ENCODE data around the gene CD59. TPM values are rescaled to one million over a fixed set of nuclear protein-coding genes. Genes with fewer than 3 reads are reported as not detected.
A peak's percentile ranks its signal among the peaks of the same experiment; 100 is the strongest.
"Not testable (repeated sequence)": the region's sequence is repeated elsewhere in the genome, so short reads cannot be mapped to it uniquely, and the experiment has no call there.

Gene CD59
- total and polyA plus RNA-seq, 5 donors = 245 to 780 (median 661) TPM

- DNase-seq = no peak
- Histone ChIP-seq H3K27ac (ENCODE audit: low read length) (no peak overlapping the region), H3K27me3 (ENCODE audit: control insufficient read depth, insufficient read depth) (no peaks in the 10 kb centered on the region), H3K4me3 (ENCODE audit: low read length) (no peak overlapping the region), H3K9me3 (ENCODE audit: control insufficient read depth, low read length) (no peaks in the 10 kb centered on the region), H3K4me1 (ENCODE audit: control insufficient read depth, insufficient read depth, low read length) (peaks cover 10% of the 10 kb centered on the region)
- intact Hi-C loops (cut with DNase I) = no loop called here
- 75% methylated on average over 4 of the region's 4 CpGs for WGBS
- no peak for ATAC-seq
Observed at GRCh38 chr11:33713856-33714398, 22.3 kb downstream of the CD59 start.

DNA sequence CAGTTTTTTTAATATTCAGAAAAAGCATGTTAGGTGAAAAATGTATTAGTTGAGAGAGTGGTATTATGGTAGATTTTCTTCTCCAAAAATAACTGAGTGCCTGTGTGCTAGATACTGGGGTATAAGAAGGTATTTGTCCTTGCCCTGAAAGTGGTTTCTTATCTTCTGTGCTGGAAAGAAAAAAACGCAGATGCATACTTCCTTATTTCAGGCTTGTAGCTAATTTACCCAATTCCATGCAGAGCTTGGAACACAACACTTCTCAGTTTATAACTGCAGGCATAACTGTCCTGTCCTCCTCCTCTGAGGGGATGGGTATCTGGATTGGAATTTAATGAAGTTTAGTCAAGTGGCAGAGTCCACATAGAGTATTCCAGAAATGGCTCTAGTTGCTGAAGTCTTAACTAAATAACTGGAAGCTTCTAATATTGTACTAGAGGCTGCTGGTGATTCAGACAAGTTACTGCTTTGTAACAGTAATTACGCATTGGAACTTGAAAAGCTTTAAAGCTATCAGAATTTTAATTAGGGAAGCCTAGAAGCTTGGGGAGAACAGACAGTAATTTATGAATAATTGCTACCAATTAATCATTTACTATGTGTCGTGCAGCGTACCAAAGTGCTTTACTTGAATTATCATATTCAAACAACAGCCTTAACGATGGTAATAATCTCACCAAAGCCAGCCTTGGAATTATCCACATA lies 22.9 kb downstream of the CD59 start:
- intact Hi-C loops (cut with DNase I) = no loop called here
- H3K4me3 ChIP-seq (ENCODE audit: low read length) = no peak overlapping the region
- WGBS = 76% methylated on average over 5 of the region's 5 CpGs
- H3K27me3 ChIP-seq (ENCODE audit: control insufficient read depth, insufficient read depth) = no peaks in the 10 kb centered on the region
- H3K27ac ChIP-seq (ENCODE audit: low read length) = no peak overlapping the region
- H3K9me3 ChIP-seq (ENCODE audit: control insufficient read depth, low read length) = no peaks in the 10 kb centered on the region
- H3K4me1 ChIP-seq (ENCODE audit: control insufficient read depth, insufficient read depth, low read length) = peaks cover 10% of the 10 kb centered on the region
- DNase-seq (no peak), ATAC-seq (no peak)

- H3K27me3 ChIP-seq (ENCODE audit: control insufficient read depth, insufficient read depth) = no peaks in the 10 kb centered on the region
- H3K9me3 ChIP-seq (ENCODE audit: control insufficient read depth, low read length) = no peaks in the 10 kb centered on the region
- no peak for ATAC-seq
- intact Hi-C loops (cut with DNase I) = no loop called here
- DNase-seq = no peak
- H3K4me3 ChIP-seq (ENCODE audit: low read length) = no peak overlapping the region
- 86% methylated on average over 3 of the region's 3 CpGs for WGBS
- no peak overlapping the region for H3K27ac ChIP-seq (ENCODE audit: low read length)
- H3K4me1 ChIP-seq (ENCODE audit: control insufficient read depth, insufficient read depth, low read length) = peaks cover 14% of the 10 kb centered on the region
Observed at GRCh38 chr11:33712436-33712835, 23.8 kb downstream of the CD59 start.

DNA sequence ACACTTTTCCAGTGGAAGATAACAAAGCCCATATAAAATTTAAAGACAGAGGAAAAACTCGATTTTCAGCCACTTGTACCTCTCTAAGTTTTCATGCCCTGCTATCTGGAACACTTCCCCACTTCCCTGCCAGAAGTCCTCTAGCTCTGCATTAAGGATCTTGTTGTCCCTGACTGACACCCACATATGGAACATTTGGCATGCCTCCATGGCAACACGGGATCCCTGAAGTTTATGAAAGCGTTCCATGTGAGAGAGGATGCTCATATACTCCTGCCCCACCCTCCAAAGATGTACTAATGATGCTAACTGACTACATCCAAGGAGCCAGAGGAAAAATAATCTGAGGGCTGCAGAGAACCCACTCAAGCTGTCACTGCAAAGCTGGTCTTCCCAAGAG lies 26.8 kb downstream of the CD59 start:
- intact Hi-C loops (cut with DNase I) = no loop called here
- no peaks in the 10 kb centered on the region for H3K27me3 ChIP-seq (ENCODE audit: control insufficient read depth, insufficient read depth)
- peak in 1 of 2 donors; percentile 25 for ATAC-seq
- no peak overlapping the region for H3K4me3 ChIP-seq (ENCODE audit: low read length)
- peaks cover 23% of the 10 kb centered on the region for H3K4me1 ChIP-seq (ENCODE audit: control insufficient read depth, insufficient read depth, low read length)
- H3K9me3 ChIP-seq (ENCODE audit: control insufficient read depth, low read length) = no peaks in the 10 kb centered on the region
- WGBS = 19% methylated on average over 3 of the region's 3 CpGs
- DNase-seq = no peak
- no peak overlapping the region for H3K27ac ChIP-seq (ENCODE audit: low read length)

GRCh38 chr11:33708985-33709384 lies 27.2 kb downstream of the CD59 start:
- Histone ChIP-seq H3K27me3 (ENCODE audit: control insufficient read depth, insufficient read depth) (no peaks in the 10 kb centered on the region), H3K9me3 (ENCODE audit: control insufficient read depth, low read length) (no peaks in the 10 kb centered on the region), H3K4me1 (ENCODE audit: control insufficient read depth, insufficient read depth, low read length) (peaks cover 26% of the 10 kb centered on the region), H3K4me3 (ENCODE audit: low read length) (no peak overlapping the region), H3K27ac (ENCODE audit: low read length) (no peak overlapping the region)
- ATAC-seq (no peak), DNase-seq (no peak)
- 82% methylated on average over 1 of the region's 1 CpG for WGBS
- intact Hi-C loops (cut with DNase I) = no loop called here

DNA sequence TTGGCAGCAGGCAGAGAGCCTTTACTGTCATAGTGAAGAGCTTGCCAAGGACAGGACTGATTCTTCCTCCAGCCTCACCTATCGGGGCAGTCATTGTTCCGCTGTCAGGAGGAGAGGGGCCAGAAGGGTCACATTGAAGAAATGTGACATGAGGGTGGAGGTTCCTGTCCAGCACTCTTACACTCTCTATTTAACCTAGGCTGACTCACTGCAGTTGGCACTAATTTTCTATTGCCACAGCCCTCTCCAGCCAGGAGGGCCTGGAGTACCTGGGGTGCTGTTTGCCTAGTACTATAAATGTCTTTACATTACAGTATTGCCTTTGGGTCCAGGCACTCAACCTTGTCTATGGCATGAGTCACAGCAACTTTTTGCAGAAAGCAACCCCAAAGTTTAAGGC lies 28.4 kb downstream of the CD59 start:
- Histone ChIP-seq H3K4me1 (ENCODE audit: control insufficient read depth, insufficient read depth, low read length) (peaks cover 34% of the 10 kb centered on the region), H3K27ac (ENCODE audit: low read length) (peak overlapping the region; percentile 69)
- ATAC-seq = peak; percentile 53 to 66
- WGBS = 51% methylated on average over 2 of the region's 2 CpGs
- intact Hi-C loops (cut with DNase I); H3K27me3 ChIP-seq (ENCODE audit: control insufficient read depth, insufficient read depth); H3K9me3 ChIP-seq (ENCODE audit: control insufficient read depth, low read length); H3K4me3 ChIP-seq (ENCODE audit: low read length); DNase-seq: not testable (repeated sequence)

- Histone ChIP-seq H3K27ac (ENCODE audit: low read length) (peak overlapping the region; percentile 70), H3K27me3 (ENCODE audit: control insufficient read depth, insufficient read depth) (no peaks in the 10 kb centered on the region), H3K4me1 (ENCODE audit: control insufficient read depth, insufficient read depth, low read length) (peaks cover 34% of the 10 kb centered on the region), H3K9me3 (ENCODE audit: control insufficient read depth, low read length) (no peaks in the 10 kb centered on the region), H3K4me3 (ENCODE audit: low read length) (no peak overlapping the region)
- ATAC-seq (no peak), DNase-seq (no peak)
- WGBS = 71% methylated on average over 2 of the region's 2 CpGs
- intact Hi-C loops (cut with DNase I) = no loop called here
Observed at GRCh38 chr11:33706966-33707365, 29.3 kb downstream of the CD59 start.

GRCh38 chr11:33706546-33706945 lies 29.7 kb downstream of the CD59 start:
- H3K9me3 ChIP-seq (ENCODE audit: control insufficient read depth, low read length) = no peaks in the 10 kb centered on the region
- peaks cover 34% of the 10 kb centered on the region for H3K4me1 ChIP-seq (ENCODE audit: control insufficient read depth, insufficient read depth, low read length)
- H3K27ac ChIP-seq (ENCODE audit: low read length) = peak overlapping the region; percentile 70
- no peak for DNase-seq
- intact Hi-C loops (cut with DNase I) = no loop called here
- no peak for ATAC-seq
- no peaks in the 10 kb centered on the region for H3K27me3 ChIP-seq (ENCODE audit: control insufficient read depth, insufficient read depth)
- no peak overlapping the region for H3K4me3 ChIP-seq (ENCODE audit: low read length)
- WGBS = 43% methylated on average over 2 of the region's 2 CpGs

GRCh38 chr11:33704240-33705002 lies 31.8 kb downstream of the CD59 start:
- H3K4me1 ChIP-seq (ENCODE audit: control insufficient read depth, insufficient read depth, low read length) = peaks cover 30% of the 10 kb centered on the region
- peak overlapping the region; percentile 94 for H3K27ac ChIP-seq (ENCODE audit: low read length)
- no peak overlapping the region for H3K4me3 ChIP-seq (ENCODE audit: low read length)
- no peak for ATAC-seq
- no peak for DNase-seq
- H3K9me3 ChIP-seq (ENCODE audit: control insufficient read depth, low read length) = no peaks in the 10 kb centered on the region
- intact Hi-C loops (cut with DNase I) = no loop called here
- H3K27me3 ChIP-seq (ENCODE audit: control insufficient read depth, insufficient read depth) = no peaks in the 10 kb centered on the region
- 71% methylated on average over 7 of the region's 7 CpGs for WGBS

- WGBS = 62% methylated on average over 4 of the region's 4 CpGs
- intact Hi-C loops (cut with DNase I) = no loop called here
- Histone ChIP-seq H3K4me1 (ENCODE audit: control insufficient read depth, insufficient read depth, low read length) (peaks cover 30% of the 10 kb centered on the region), H3K27ac (ENCODE audit: low read length) (peak overlapping the region; percentile 94), H3K9me3 (ENCODE audit: control insufficient read depth, low read length) (no peaks in the 10 kb centered on the region), H3K27me3 (ENCODE audit: control insufficient read depth, insufficient read depth) (no peaks in the 10 kb centered on the region), H3K4me3 (ENCODE audit: low read length) (no peak overlapping the region)
- DNase-seq (peak in 2 of 3 donors; percentile 52 to 66), ATAC-seq (peak in 1 of 2 donors; percentile 22)
Observed at GRCh38 chr11:33703788-33704187, 32.4 kb downstream of the CD59 start.

GRCh38 chr11:33703234-33703633 lies 33.0 kb downstream of the CD59 start:
- Histone ChIP-seq H3K27me3 (ENCODE audit: control insufficient read depth, insufficient read depth) (no peaks in the 10 kb centered on the region), H3K4me1 (ENCODE audit: control insufficient read depth, insufficient read depth, low read length) (peaks cover 30% of the 10 kb centered on the region), H3K27ac (ENCODE audit: low read length) (peak overlapping the region; percentile 54), H3K4me3 (ENCODE audit: low read length) (no peak overlapping the region), H3K9me3 (ENCODE audit: control insufficient read depth, low read length) (no peaks in the 10 kb centered on the region)
- no peak for ATAC-seq
- WGBS = 75% methylated on average over 5 of the region's 5 CpGs
- intact Hi-C loops (cut with DNase I) = no loop called here
- no peak for DNase-seq

All from right cardiac atrium (tissue), 5 donors.